ENCODE data around the gene CSNK1G2. TPM values are rescaled to one million over a fixed set of nuclear protein-coding genes. Genes with fewer than 3 reads are reported as not detected.
A peak's percentile ranks its signal among the peaks of the same experiment; 100 is the strongest.

The CSNK1G2 gene
- total RNA-seq, 2 experiments from 2014 or later: 51.9 to 57.5 TPM

GRCh38 chr19:1944088-1944915 is 3.3 kb downstream of the CSNK1G2 start:
- no peaks in the 10 kb centered on the region for H3K9me3 Mint-ChIP-seq
- H3K27ac Mint-ChIP-seq: no peak overlapping the region
- no peaks in the 10 kb centered on the region for H3K27me3 Mint-ChIP-seq
- peaks cover 5% of the 10 kb centered on the region for H3K36me3 Mint-ChIP-seq (ENCODE audit: low read depth)
- intact Hi-C loops (cut with micrococcal nuclease): no loop called here
- ATAC-seq (no peak), DNase-seq (no peak)
- ChIA-PET CTCF (interaction anchor here (1.0 to 2.4 kb wide), 5 partner anchors 15 to 153 kb away, joined by 3 to 6 read pairs (median 4); no protein-coding TSS in a partner anchor), POLR2A (interaction anchor here (0.6 to 1.1 kb wide), 2 partner anchors 47 to 296 kb away, joined by 3 read pairs; no protein-coding TSS in a partner anchor)
- no peak for TF ChIP-seq CTCF (IDR thresholded peaks at IDR 0.05)
- peaks cover 43% of the 10 kb centered on the region for H3K4me1 Mint-ChIP-seq (ENCODE audit: low read depth)
- H3K4me3 Mint-ChIP-seq: peak overlapping the region; percentile 19

DNA sequence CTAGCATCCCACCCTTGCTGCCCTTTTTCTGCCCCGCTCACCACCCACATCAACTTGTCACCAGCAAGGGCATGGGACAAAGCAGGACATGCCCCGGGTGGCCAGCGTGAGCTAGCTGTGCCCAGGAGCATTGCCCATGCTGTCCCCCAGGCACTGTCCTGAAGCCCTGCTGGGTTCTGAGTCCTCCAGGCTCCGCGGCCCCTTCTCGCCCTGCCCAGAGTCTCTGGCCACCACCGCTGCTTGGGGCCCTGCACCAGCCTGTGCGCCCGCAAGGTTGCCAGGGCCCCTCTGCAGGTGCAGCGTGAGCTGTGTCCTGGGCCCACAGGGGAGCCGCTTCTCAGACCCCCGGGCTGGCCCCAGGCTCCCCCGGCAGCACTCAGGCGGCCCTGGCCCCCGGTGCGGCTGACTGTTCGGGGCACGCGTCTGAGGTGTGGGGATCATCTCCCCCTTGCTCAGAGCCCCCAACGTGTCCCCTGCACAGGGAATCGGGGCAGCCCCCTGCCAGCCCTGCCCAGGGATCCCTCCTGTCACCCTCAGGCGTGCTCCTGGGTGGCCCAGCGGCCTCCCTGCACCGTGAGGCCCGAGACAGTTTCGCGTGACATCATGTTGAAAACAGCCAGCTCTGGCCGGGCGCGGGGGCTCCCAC is 4.1 kb downstream of the CSNK1G2 start:
- DNase-seq (no peak), ATAC-seq (no peak)
- Mint-ChIP-seq H3K36me3 (ENCODE audit: low read depth) (peaks cover 5% of the 10 kb centered on the region), H3K27ac (no peak overlapping the region), H3K9me3 (no peaks in the 10 kb centered on the region), H3K4me3 (no peak overlapping the region), H3K4me1 (ENCODE audit: low read depth) (peaks cover 37% of the 10 kb centered on the region), H3K27me3 (no peaks in the 10 kb centered on the region)
- intact Hi-C loops (cut with micrococcal nuclease): no loop called here
- no peak for TF ChIP-seq CTCF (IDR thresholded peaks at IDR 0.05)
- CTCF ChIA-PET: interaction anchor here (0.8 to 2.1 kb wide), 7 partner anchors 15 to 75 kb away, joined by 3 to 5 read pairs (median 4); no protein-coding TSS in a partner anchor
- POLR2A ChIA-PET: interaction anchor here (0.6 to 1.1 kb wide), 2 partner anchors 48 to 295 kb away, joined by 3 read pairs; no protein-coding TSS in a partner anchor

DNA sequence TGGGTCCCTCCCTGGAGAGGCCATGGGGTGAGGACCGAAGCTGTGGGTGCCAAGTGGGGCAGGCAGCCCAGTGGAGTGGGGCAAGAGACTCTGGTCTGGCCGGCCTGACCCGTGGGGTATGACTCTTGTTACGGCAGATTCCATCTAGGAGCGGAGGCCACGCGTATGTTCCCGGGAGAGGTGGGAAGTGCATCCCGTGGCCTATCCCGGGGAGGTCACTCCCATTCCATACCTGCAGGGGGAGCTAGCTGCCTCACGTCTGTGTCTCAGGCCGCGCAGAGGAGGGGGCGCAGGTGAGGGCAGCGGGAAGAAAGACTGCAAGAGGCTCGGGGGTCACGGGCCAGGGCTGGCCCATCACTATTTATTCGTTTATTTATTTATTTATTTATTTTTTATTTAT is 4.9 kb downstream of the CSNK1G2 start:
- H3K27ac Mint-ChIP-seq: no peak overlapping the region
- H3K27me3 Mint-ChIP-seq: no peaks in the 10 kb centered on the region
- ATAC-seq: no peak
- H3K4me3 Mint-ChIP-seq: no peak overlapping the region
- CTCF ChIA-PET: interaction anchor here (0.8 to 2.1 kb wide), 8 partner anchors 16 to 74 kb away, joined by 3 to 5 read pairs (median 4); no protein-coding TSS in a partner anchor
- no peaks in the 10 kb centered on the region for H3K9me3 Mint-ChIP-seq
- intact Hi-C loops (cut with micrococcal nuclease): no loop called here
- peaks cover 33% of the 10 kb centered on the region for H3K4me1 Mint-ChIP-seq (ENCODE audit: low read depth)
- peak; percentile 88 for TF ChIP-seq CTCF (IDR thresholded peaks at IDR 0.05)
- H3K36me3 Mint-ChIP-seq (ENCODE audit: low read depth): peaks cover 5% of the 10 kb centered on the region
- DNase-seq: peak; percentile 42
- POLR2A ChIA-PET: interaction anchor here (0.6 kb wide), 1 partner anchor 16 kb away, joined by 3 read pairs; no protein-coding TSS in a partner anchor

- Mint-ChIP-seq H3K27ac (no peak overlapping the region), H3K36me3 (ENCODE audit: low read depth) (peaks cover 7% of the 10 kb centered on the region), H3K27me3 (no peaks in the 10 kb centered on the region), H3K4me1 (ENCODE audit: low read depth) (peaks cover 32% of the 10 kb centered on the region), H3K4me3 (no peak overlapping the region), H3K9me3 (no peaks in the 10 kb centered on the region)
- no peak for TF ChIP-seq CTCF (IDR thresholded peaks at IDR 0.05)
- DNase-seq (no peak), ATAC-seq (no peak)
- CTCF ChIA-PET: interaction anchor here (0.6 kb wide), 1 partner anchor 354 kb away, joined by 3 read pairs; no protein-coding TSS in a partner anchor
- intact Hi-C loops (cut with micrococcal nuclease): no loop called here
- POLR2A ChIA-PET: no interaction called here
Measured at GRCh38 chr19:1947651-1948209, 6.8 kb downstream of the CSNK1G2 start.
